OCI-LY1 (cell line): ENCODE measurements around the gene TYRO3.

Source experiments
- H2AFZ ChIP-seq: fragments of 200-600 bp; sonication (generic), shearing (Covaris generic); 2 replicates; pipeline ENCODE4 v1.6.0; 2014; ENCODE audit warnings: antibody characterized with exemption, mild to moderate bottlenecking, low read length
- H3F3A ChIP-seq: fragments of 200-600 bp; sonication (generic), shearing (Covaris generic); 2 replicates; pipeline ENCODE4 v1.6.0; 2014; ENCODE audit warnings: mild to moderate bottlenecking, antibody characterized with exemption, low read length, moderate library complexity; ENCODE audit not compliant: insufficient read depth
- H3K27ac ChIP-seq: fragments of 200-600 bp; sonication (generic); 2 replicates; pipeline ENCODE4 v1.5.1; 2014; ENCODE audit warnings: low read length, mixed run types, mild to moderate bottlenecking, low read depth; ENCODE audit not compliant: poor library complexity, severe bottlenecking
- H3K27me3 ChIP-seq: fragments of 200-600 bp; sonication (generic); 2 replicates; pipeline ENCODE4 v1.6.0; 2014; ENCODE audit warnings: antibody characterized with exemption, mild to moderate bottlenecking, low read length, moderate library complexity; ENCODE audit not compliant: insufficient read depth
- H3K36me3 ChIP-seq: fragments of 200-600 bp; sonication (generic); 2 replicates; pipeline ENCODE4 v1.6.1; 2014; ENCODE audit warnings: mild to moderate bottlenecking, antibody characterized with exemption, low read length, moderate library complexity, mixed read lengths; ENCODE audit not compliant: insufficient read depth
- H3K4me1 ChIP-seq: fragments of 200-600 bp; sonication (generic); 2 replicates; pipeline ENCODE4 v1.5.1; 2014; ENCODE audit warnings: mild to moderate bottlenecking, low read length, moderate library complexity; ENCODE audit not compliant: insufficient read depth, severe bottlenecking
- H3K4me2 ChIP-seq: fragments of 200-600 bp; sonication (generic), shearing (Covaris generic); 2 replicates; pipeline ENCODE4 v1.6.1; 2014; ENCODE audit warnings: low read length
- H3K4me3 ChIP-seq: fragments of 200-600 bp; sonication (generic); 2 replicates; pipeline ENCODE4 v1.5.1; 2014; ENCODE audit warnings: low read length, low read depth, mild to moderate bottlenecking, mixed read lengths; ENCODE audit not compliant: poor library complexity, severe bottlenecking
- H3K79me2 ChIP-seq: fragments of 200-600 bp; shearing (Covaris generic); 2 replicates; pipeline ENCODE4 v1.6.1; 2016; ENCODE audit warnings: mixed run types, low read length, mixed read lengths; ENCODE audit not compliant: insufficient read depth
- H3K9ac ChIP-seq: fragments of 200-600 bp; sonication (generic), shearing (Covaris generic); 2 replicates; pipeline ENCODE4 v1.6.1; 2014; ENCODE audit warnings: mild to moderate bottlenecking, low read length, mixed read lengths
- H3K9me2 ChIP-seq: fragments of 200-600 bp; sonication (generic), shearing (Covaris generic); 2 replicates; pipeline ENCODE4 v1.6.1; 2014; ENCODE audit warnings: low read depth, mild to moderate bottlenecking, low read length, mixed read lengths
- H3K9me3 ChIP-seq: fragments of 200-600 bp; shearing (Covaris generic); 2 replicates; pipeline ENCODE4 v1.6.1; 2014; ENCODE audit warnings: low read length, mixed read lengths
- H4K20me1 ChIP-seq: fragments of 200-600 bp; sonication (generic), shearing (Covaris generic); 2 replicates; pipeline ENCODE4 v1.6.0; 2016; ENCODE audit warnings: mild to moderate bottlenecking, low read length; ENCODE audit not compliant: insufficient read depth
- CTCF ChIP-seq: fragments of 200-600 bp; sonication (generic), shearing (Covaris generic); IDR thresholded peaks from 2 replicates; pipeline ENCODE4 v1.5.1; 2017; ENCODE audit warnings: mild to moderate bottlenecking, antibody characterized with exemption, low read length, moderate library complexity, mixed read lengths
- EZH2 ChIP-seq: fragments of 200-600 bp; sonication (generic), shearing (Covaris generic); IDR thresholded peaks from 2 replicates; pipeline ENCODE4 v1.8.0; 2017; ENCODE audit warnings: borderline replicate concordance, mixed run types, mild to moderate bottlenecking, antibody characterized with exemption, low read length, moderate library complexity, mixed read lengths

The TYRO3 gene

DNA sequence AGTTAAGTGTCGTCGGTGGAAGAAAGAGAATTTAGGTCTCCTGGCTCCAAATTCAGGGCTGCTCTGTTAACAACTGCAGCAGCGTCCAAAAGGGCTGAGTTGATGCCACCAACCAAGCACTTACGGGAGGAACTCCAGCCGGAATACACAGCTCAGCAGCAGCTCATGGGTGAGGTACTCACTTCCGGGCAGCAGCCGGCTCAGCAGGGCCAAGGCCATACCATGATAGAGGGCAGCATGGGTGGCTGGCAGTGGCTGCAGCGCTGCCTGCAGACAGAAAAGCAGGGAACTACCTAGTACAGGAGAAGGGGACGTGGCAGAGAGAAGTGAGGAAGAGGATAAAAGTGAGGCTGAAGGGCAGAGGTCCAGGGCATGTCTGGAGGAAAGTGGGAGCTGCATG is 37.4 kb upstream of the TYRO3 start:
- H3K9ac ChIP-seq, result no peak overlapping the region
- TF ChIP-seq CTCF, result no peak
- no peak for TF ChIP-seq EZH2
- H3K79me2 ChIP-seq, result no peaks in the 10 kb centered on the region
- H3K27me3 ChIP-seq, result no peaks in the 10 kb centered on the region
- no peak overlapping the region for H3K4me3 ChIP-seq
- H2AFZ ChIP-seq, result no peak overlapping the region
- no peaks in the 10 kb centered on the region for H3K9me2 ChIP-seq
- H3K36me3 ChIP-seq, result peaks cover 4% of the 10 kb centered on the region
- H3F3A ChIP-seq, result no peaks in the 10 kb centered on the region
- H3K9me3 ChIP-seq, result no peaks in the 10 kb centered on the region
- no peak overlapping the region for H3K4me2 ChIP-seq
- H3K4me1 ChIP-seq, result peaks cover 12% of the 10 kb centered on the region
- no peak overlapping the region for H3K27ac ChIP-seq
- no peaks in the 10 kb centered on the region for H4K20me1 ChIP-seq

- H3K4me2 ChIP-seq, result no peak overlapping the region
- TF ChIP-seq CTCF, result no peak
- TF ChIP-seq EZH2, result no peak
- H4K20me1 ChIP-seq, result no peaks in the 10 kb centered on the region
- no peak overlapping the region for H3K4me3 ChIP-seq
- H3K79me2 ChIP-seq, result no peaks in the 10 kb centered on the region
- H3K4me1 ChIP-seq, result peaks cover 6% of the 10 kb centered on the region
- H3F3A ChIP-seq, result no peaks in the 10 kb centered on the region
- no peaks in the 10 kb centered on the region for H3K9me2 ChIP-seq
- no peaks in the 10 kb centered on the region for H3K9me3 ChIP-seq
- H3K27ac ChIP-seq, result no peak overlapping the region
- no peak overlapping the region for H3K9ac ChIP-seq
- no peak overlapping the region for H2AFZ ChIP-seq
- H3K36me3 ChIP-seq, result peaks cover 19% of the 10 kb centered on the region
- no peaks in the 10 kb centered on the region for H3K27me3 ChIP-seq
These were observed 35.9 kb upstream of the TYRO3 start for GRCh38 chr15:41523097-41523496.

DNA sequence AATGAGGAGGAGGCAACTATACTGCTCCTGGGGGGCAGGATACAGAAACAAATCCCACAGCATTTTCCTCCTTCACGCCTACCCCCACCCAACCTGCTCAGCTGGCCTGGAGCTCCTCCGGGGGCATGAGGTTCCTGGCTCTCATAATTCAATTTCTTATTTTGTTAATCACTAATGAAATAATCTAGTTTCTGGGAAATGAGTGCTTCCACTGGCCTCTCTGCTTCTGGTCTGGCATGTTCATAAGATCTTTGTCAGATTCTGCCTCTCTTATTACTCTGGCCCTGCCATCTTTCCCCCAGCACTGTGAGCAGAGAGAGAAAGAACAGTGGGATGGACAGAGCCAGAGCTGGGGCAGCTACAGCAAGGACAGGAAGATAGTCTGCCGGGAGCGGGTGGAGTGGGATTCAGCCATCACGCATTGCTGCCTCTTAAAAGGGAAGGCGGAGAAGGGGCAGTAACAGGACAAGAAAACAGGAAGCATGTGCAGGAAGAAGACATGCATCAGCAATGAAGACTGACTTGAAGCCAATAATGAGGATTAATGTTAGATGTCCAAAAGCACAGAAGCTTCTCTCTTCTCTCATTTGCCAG is 28.6 kb upstream of the TYRO3 start:
- peaks cover 76% of the 10 kb centered on the region for H3K36me3 ChIP-seq
- no peak overlapping the region for H3K4me2 ChIP-seq

More for the DNA sequence above, 28.6 kb upstream of the TYRO3 start:
- H3K79me2 ChIP-seq, result no peaks in the 10 kb centered on the region
- no peaks in the 10 kb centered on the region for H3K9me3 ChIP-seq
- H3K9me2 ChIP-seq, result no peaks in the 10 kb centered on the region
- H3K9ac ChIP-seq, result no peak overlapping the region
- no peaks in the 10 kb centered on the region for H4K20me1 ChIP-seq
- H3K27ac ChIP-seq, result peak overlapping the region; percentile 25
- H2AFZ ChIP-seq, result no peak overlapping the region
- peaks cover 6% of the 10 kb centered on the region for H3K4me1 ChIP-seq
- H3F3A ChIP-seq, result no peaks in the 10 kb centered on the region
- TF ChIP-seq CTCF (no peak), EZH2 (no peak)
- H3K4me3 ChIP-seq, result no peak overlapping the region
- H3K27me3 ChIP-seq, result no peaks in the 10 kb centered on the region
